Kasumi-1 (cell line): ENCODE data around the gene OR4E2.
"Not testable (repeated sequence)": the region's sequence is repeated elsewhere in the genome, so short reads cannot be mapped to it uniquely, and the experiment has no call there.

ENCODE experiments used
- DNase-seq, 2 experiments: peaks; one replicate each; lab custom pipeline; 2025; lab: John Stamatoyannopoulos, UW

The OR4E2 gene, protein sequence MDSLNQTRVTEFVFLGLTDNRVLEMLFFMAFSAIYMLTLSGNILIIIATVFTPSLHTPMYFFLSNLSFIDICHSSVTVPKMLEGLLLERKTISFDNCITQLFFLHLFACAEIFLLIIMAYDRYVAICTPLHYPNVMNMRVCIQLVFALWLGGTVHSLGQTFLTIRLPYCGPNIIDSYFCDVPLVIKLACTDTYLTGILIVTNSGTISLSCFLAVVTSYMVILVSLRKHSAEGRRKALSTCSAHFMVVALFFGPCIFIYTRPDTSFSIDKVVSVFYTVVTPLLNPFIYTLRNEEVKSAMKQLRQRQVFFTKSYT

DNA sequence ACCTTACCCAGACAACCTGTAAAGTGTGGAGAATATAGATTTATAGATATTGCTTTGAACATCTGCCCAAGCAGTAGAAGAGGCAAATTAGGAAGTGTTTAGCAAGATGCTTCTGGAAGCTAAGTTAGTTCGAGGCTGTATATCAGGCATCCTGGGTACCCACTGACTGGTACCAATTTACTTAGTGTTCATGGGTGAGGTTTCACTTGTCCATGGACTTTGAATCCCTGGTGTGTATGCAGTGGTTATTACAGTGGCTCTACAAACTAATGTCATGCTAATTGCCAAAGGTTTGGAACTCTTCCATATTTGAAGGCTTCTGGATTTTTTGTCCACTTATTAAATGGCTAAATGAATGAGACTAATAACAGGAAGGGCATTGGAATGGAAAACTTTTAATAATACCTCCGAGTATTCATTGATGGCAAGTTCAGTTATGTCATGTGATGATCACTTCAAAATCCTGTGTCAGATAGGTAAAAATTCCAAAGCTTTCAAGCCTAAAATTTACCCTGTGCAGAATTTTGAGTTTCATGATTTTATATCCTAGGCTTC is at the start of gene OR4E2:
OR4E2 (plus strand) TSS at position 505 of the 555 bp plus-strand sequence. CDS start 11,248 bp downstream, outside the sequence.
- no peak for DNase-seq

DNA sequence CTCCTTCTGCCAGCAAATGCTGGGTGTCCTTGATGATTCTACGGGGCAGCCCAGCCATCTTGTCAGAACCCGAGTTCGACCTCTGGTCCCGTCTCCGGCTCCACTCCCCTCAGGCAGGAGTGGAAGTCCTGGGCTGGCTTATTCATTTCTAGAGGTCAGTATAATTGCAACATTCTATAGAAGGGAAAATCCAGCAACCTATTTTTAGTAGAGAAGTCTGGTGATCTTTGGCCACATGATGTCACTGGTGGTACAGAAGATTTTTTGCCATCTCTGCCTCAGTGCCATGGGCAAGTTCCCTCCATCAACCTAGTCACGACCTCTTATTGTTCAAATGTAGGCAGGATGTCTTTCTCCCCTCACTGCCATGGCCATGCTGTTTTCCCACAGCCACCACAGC is 41.3 kb upstream of the OR4E2 start:
- no peak for DNase-seq

DNA sequence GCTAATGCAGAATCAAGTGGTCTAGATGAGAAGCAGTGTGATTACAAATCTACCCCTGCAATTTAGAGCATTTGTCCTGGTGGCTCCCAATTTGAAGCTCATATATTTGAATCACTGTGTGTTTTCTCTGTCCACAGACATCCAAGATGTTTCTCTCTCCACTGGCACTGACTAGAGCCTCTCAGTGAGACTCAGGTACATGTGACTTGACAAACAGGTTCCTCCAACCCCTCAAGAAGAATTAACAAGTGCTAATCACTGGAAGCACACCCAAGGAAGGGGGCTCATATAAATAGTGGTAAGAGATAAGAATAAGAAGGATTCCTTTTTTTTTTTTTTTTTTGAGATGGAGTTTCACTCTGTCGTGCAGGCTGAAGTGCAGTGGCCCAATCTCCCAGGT is 39.4 kb upstream of the OR4E2 start:
- DNase-seq, result no peak

DNA sequence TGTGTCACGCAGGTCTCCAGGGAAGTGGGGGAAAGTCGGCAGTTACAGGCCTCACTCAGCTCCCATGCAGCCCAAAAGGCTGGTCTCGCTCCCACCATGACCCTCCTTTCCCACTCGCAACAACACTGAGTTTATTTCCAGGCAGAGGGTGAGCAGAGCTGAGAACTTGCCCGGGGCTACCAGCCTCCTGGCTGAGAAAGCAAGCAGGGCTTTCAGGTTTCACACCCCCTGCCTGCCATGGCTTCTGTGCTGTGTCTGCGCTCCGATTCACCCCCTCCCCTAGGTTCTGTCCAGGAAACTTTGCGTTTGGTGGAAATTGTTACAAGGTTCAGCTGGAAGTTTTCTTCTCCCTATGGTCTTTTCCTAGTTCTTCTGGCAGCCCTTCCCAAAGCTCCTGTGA is 36.0 kb upstream of the OR4E2 start:
- no peak for DNase-seq

DNA sequence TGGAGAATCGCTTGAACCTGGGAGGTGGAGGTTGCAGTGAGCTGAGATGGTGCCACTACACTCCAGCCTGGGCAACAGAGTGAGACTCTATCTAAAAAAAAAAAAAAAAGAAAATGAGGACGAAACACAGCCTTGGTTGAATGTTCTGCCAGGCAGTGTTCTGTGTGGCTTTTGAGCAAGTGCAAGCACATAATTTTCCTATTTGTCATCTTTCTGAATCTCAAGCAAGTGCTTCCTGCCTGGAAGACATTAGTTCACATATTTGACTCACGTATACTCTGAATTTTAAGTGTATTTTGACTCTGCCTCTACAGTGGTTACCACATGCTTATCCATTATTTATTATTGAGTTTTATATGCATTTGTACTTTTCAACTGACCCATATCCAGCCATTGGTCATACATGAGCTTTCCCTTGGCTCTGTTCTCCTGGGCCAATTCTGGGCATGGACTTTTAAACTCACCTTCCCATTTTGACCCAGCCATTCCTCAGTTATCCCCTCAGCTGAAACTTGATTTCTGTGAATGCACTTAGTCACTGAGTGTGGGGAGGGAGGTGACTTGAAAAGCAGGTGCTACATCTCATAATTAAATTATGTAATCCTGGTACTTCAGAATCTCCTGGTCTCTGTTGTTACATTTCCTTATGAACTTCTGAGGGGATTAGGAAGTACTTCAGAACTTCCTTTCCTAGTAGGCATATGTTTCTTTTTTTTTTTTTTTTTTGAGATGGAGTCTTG is 27.0 kb upstream of the OR4E2 start:
- no peak for DNase-seq

DNA sequence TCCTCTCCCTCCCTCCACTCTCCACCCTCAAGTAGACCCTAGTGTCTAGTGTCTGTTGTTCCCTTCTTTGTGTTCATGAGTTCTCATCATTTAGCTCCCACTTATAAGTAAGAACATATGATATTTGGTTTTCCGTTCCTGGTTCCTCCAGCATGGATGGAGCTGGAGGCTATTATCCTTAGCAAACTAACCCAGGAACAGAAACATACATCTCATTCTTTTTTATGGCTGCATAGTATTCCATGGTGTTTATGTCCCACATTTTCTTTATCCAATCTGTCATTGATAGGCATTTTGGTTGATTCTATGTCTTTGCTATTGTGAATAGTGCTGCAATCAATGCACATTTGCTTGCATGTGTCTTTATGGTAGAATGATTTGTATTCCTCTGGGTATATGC is 23.1 kb upstream of the OR4E2 start:
- not testable (repeated sequence) for DNase-seq

DNA sequence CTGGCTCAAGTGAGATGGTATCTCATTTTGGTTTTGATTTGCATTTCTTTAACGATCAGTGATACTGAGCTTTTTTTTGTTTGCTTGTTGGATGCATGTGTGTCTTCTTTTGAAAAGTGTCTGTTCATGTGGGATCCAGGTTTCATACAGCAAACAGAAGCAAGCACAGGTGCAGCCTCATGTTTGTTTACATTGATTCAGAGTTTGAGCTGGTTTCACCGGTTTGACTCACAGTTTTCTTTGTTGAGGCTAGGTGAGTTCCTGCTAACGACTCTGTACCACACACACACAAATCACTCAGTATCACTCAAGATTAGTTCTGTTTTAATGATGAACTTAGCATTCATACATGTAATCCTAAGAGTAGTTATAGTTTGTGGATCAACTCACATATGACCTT is 22.6 kb upstream of the OR4E2 start:
- DNase-seq, result no peak

DNA sequence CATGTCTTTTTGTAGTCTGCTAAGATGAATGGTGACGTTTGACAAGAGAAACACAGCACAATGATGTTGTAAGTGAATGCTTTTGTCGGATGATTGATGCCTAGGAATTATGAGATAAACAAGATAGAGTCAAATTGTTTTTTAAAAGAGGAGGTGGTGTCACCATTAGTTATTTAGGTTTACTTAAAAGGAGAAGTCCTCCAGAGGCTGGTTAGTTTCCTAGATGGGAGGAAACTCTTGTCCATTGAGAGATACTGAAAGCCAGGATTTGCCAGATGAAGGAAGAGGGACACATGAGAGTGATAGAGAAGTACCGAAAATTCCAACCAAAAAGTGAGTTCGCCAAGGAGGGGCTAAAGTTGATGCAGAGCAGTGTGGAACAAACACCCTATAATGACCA is 18.8 kb upstream of the OR4E2 start, which contains the start of gene OR10G2:
OR10G2 (minus strand) TSS at position 101 of the 400 bp plus-strand sequence; CDS start at position 3, 98 bp downstream.
- DNase-seq, result no peak

DNA sequence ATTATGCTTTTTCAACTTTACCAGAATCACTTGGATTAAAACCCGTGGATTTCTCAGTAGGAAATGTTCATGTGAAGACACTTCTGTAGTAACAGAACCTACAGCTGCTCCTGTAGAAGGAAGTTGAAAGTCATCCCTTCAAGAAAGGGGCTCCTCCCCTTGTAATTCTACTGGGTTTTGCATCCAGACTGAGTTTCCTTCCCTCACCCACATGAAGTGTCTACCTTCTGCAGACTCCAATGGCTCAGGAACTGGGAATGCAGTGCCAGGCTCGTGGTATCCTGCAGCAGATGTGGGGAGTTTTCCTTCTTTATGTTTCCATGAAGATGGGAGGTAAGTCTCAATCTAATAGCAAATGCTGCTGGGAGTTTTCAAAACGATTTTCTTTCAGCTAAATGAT is 11.0 kb upstream of the OR4E2 start:
- no peak for DNase-seq

DNA sequence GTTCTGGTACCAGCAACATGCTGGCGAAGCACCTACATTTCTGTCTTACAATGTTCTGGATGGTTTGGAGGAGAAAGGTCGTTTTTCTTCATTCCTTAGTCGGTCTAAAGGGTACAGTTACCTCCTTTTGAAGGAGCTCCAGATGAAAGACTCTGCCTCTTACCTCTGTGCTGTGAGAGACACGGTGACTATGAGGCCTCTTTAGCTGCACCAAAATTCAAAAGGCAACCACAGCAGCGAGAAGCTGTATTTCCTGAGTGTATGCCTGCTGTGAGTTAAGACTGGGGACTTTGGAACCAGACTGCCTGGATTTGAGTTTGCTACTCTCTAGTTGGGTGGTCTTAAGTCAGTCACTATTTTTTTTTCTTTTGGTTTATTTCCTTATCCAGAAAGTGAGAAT is 10.2 kb upstream of the OR4E2 start:
- no peak for DNase-seq

DNA sequence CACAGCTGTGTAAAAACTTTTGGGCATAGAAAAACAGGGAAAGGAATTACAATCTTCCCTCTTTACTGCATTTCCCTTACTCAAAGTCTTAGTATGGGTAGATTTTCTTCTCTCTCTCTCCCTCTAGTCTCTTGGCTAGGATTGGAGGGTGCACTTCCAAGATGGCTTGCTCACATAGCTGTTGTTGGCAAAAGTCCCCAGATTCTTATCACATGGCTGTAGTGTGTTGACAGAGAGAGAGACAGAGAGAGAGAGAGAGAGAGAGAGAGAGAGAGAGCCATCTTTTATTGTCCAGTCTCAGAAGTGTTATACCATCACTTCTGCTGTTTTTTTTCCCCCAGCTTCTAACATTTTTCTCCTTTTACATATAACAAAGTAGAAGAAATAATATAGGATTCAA is 6.3 kb upstream of the OR4E2 start:
- DNase-seq, result no peak

DNA sequence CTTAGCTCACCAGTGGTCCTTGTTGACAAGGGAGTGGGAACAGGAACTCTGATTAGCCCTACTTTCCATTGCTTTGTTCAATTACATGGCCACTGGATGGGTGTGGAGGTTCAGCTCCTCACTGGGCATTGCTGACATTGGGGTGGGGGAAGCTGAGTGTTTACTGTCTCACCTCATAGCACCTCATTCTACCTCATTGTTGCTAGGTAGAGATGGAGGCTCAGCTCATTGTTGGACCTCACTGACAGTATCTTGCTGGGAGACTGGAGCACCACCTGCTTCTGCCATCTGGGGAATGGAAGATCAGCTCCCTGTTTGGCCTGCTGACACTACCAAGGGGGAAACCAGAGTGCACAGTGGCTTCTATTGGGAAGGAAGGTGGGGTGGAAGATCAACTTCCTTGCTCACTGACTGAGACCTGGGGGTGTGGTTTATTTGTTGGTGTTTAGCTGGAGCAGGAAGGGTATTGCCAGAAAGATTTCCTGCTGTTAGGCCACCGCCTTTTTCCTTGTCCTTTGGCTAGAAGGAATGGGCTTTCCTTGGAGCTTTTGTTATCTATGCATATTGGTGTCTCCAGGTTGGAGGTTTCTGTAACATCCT is 1.3 kb upstream of the OR4E2 start:
- DNase-seq, result no peak

DNA sequence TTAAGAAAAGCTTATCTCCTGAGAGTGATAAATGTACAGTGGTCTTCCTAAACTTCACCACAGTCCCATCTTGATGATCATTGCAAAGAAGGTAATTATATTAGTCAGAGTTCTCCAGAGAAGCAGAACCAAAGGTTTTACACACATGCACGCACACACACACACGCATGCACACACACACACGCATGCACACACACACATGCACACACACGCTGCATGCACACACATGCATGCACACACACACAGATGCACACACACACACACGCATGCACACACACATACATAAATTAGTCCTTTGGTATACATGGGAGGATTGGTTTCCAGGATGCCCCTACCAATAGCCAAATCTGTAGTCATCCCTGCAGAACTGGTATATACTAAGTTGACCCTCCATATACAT is 580 bp downstream of the OR4E2 start:
- DNase-seq, result no peak

DNA sequence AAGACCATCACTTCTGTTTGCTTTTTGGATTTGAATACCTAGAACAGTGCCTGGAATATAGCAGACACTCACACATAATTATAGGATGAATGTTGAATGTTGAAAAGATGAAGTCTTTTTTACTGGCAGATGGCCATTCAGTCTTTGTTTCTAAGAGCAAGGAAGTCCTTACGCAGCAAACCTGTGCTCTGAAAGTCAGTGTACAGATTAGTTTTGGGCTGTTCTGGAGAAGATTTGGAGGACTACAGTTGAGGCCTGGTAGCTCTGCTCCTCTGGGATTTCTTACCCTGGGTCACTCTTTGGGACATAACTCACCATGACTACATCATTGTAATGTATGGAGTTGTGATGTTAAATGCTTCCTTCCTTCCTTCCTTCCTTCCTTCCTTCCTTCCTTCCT is 3.3 kb downstream of the OR4E2 start:
- DNase-seq, result no peak

DNA sequence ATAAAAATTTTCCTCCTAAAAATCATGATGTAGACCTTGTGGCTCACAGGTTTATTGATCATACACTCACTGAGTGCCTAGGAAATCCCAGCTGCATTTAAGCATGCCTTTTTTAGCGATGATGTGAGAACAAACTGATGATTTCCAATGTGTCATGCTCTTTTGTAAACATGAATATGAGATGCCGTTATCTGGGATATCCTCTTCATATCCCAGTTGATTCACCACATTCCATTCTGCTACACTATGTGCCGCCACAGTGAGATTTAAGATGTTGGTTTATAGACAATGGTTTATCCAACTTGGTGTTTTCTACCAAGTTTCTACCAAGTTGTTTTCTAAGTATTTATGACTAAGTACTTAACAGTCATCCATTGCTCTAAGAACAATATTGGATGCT is 14.7 kb downstream of the OR4E2 start:
- no peak for DNase-seq

DNA sequence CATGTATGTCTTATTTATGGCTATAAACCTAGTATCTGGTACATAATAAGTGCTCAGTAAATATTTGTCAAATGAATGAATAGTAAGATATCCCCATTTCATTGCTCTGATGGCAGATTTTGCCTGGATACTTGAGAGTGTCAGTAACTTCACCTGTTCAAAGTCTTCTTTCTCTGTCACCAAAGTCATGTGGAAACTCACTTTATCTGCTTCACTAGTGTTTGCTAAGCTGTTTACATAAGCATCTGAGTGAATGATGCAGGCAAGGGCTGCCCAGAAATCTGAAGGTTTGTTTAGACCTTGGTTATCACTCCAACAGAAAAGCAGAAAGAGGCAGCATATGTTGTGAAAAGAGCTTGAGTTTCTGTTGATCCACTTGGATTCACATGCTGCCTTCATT is 15.6 kb downstream of the OR4E2 start:
- DNase-seq, result no peak

DNA sequence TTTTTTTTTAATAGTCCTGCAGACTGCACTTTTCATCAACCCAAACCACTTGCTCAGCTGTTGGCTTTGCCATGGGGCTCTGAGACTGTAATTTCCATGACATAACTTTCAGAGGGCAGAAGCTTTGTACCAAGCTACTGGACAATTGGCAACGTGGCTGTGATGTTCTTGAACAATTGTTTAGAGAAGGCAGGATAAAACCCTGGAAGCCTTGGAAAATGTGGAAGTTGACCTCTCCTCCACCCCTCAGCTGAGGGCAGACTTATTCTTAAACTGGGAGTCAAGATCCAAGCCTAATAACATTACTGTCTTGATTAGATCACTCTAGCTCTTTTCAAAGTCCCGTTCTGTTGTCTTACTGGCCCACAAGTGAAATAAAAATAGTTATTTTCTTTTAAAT is 17.7 kb downstream of the OR4E2 start:
- no peak for DNase-seq

DNA sequence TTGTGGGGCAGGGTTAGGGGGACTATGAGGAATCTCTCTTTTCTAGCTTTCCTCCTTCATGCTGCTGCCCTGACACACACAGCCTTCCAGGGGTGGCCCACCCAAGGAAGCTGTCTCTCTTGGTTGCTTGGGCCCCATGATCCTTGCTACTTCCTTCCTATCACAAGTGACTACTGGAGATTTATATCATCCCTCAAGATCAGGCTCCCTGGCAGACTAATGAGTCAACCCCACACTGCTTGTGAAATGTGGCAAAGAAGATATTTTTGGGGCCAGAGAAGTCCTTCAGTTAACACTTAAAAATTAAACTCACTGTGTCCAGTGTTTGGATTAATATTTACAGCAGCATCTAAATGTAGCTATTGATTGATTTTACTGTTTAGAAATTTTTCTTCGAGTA is 18.5 kb downstream of the OR4E2 start:
- no peak for DNase-seq

DNA sequence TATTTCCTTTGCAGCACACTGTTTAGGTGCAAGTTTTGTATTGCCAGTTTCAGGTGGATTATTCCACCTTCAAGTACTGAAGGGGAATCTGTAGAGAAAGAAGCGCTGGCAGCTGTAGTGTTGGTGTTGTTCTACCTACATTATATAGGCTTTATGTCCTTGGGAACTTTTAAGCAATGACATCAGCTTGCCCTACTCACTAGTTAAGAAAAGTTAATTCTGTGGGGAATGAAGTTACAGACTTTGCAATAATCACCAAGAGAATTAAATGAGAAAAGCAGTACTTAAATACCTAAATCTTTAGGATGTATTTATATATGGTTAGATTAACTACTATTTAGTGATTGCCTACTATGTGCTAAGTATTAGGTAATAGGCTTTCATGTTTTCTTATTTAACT is 20.1 kb downstream of the OR4E2 start, which contains the start of gene OR4E1:
OR4E1 (minus strand) TSS at position 101 of the 400 bp plus-strand sequence. CDS start 2,883 bp downstream, outside the sequence.
- DNase-seq, result no peak

DNA sequence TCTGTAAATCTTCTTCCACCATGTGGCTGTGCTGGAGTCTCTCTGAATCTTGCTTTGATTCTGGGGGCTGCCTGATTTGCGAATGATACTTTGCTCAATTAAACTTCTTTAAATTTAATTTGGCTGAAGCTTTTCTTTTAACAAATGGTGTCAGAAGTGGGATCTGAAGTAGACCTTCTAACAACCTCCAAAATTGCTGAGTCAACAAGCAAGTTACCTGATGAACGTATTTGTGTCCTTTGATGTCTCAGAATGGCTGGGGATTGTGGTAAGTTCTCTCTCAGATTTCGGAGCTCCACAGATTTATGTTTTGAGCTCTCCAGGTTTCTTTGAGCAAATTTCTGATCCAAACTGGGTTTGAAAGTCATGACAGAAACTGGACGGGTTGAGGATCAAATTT is 21.9 kb downstream of the OR4E2 start:
- DNase-seq, result no peak

DNA sequence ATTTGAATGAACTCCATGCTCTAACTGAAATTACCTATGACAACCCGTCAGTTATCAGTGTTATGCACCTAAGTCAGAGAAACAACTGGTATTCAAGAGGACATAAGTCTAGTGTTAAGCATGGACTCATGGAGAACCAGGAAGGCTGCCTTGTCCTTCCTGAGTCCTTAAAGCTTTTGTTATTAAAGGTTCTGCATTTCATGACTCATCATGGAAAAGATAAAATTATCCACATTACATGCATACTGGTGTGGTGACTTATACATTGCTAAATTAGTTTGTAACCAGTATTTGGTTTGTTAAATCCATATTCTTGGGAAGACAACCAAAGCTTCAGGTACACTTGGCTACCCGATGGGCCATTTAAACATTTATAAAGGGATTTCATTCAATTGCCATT is 26.4 kb downstream of the OR4E2 start:
- DNase-seq, result no peak

DNA sequence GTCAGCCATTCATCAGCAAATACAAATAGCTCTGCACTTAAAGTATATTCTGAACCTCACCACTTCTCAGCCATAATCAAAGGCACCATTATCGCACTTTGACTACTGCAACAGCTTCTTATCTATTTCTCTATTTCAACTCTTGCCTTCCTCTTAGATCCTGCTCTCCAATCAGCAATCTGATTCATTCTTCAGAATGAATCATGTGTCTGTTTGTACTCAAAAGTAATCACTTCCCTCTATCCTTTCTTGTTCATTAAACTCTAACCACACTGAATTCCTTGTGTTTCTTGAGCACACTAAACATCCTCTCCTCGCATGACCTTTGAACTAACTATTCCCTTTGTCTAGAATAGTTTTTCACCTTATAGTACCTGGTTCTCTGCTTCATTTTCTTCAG is 32.8 kb downstream of the OR4E2 start:
- no peak for DNase-seq

DNA sequence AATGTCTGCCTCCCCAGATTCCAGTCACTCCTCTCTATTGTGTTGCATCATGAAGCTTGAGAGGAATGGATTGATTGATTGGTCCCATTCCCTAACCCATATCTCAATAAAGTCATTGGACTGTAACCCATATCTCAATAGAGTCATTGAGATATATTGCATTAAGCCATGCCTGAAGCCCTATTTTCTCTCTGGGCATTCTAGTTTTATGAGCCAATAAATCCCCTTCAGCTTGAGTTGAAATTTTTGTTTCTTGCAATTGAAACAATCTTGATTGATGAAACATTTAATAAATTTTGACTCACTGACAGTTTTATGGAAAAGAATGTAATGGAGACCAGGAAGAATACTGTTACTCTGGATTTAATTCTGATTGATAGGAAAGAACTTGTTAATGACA is 40.8 kb downstream of the OR4E2 start:
- no peak for DNase-seq
